Nephron progenitor cell (in vitro differentiated cells): Measurements from ENCODE around the gene CCDC107.
A peak's percentile ranks its signal among the peaks of the same experiment; 100 is the strongest.

Experiments used
- DNase-seq: peaks from one replicate; pipeline ENCODE4 v3.0.0; 2021
- H3K27ac Mint-ChIP-seq: 2 replicates; pipeline ENCODE4 v1.8.0; 2021; ENCODE audit warnings: mild to moderate bottlenecking, moderate library complexity, mixed read lengths
- H3K27me3 Mint-ChIP-seq: 2 replicates; pipeline ENCODE4 v1.8.0; 2021; ENCODE audit warnings: mild to moderate bottlenecking, low read depth, mixed read lengths; ENCODE audit not compliant: poor library complexity
- H3K36me3 Mint-ChIP-seq: 2 replicates; pipeline ENCODE4 v1.8.0; 2021; ENCODE audit warnings: low read depth, mixed read lengths
- H3K4me1 Mint-ChIP-seq: 2 replicates; pipeline ENCODE4 v1.8.0; 2021; ENCODE audit warnings: mixed read lengths
- H3K4me3 Mint-ChIP-seq: 2 replicates; pipeline ENCODE4 v1.8.0; 2021; ENCODE audit warnings: mild to moderate bottlenecking, moderate library complexity, mixed read lengths
- H3K9me3 Mint-ChIP-seq: 2 replicates; pipeline ENCODE4 v1.8.0; 2021; ENCODE audit warnings: mild to moderate bottlenecking, moderate library complexity, mixed read lengths
- TF ChIP-seq, protein P1 (sequence below): fragments of 200-600 bp; sonication (generic); IDR thresholded peaks from 2 replicates; pipeline ENCODE4 v1.5.0; 2021; ENCODE audit warnings: antibody characterized with exemption

CCDC107 gene

GRCh38 chr9:35646533-35647265, 11.4 kb upstream of the CCDC107 start:
- Mint-ChIP-seq H3K27ac (peak overlapping the region; percentile 86), H3K36me3 (peaks cover 5% of the 10 kb centered on the region), H3K9me3 (peaks cover 1% of the 10 kb centered on the region), H3K27me3 (peaks cover 3% of the 10 kb centered on the region), H3K4me1 (peaks cover 40% of the 10 kb centered on the region), H3K4me3 (peak overlapping the region; percentile 90)
- TF ChIP-seq, protein P1, sequence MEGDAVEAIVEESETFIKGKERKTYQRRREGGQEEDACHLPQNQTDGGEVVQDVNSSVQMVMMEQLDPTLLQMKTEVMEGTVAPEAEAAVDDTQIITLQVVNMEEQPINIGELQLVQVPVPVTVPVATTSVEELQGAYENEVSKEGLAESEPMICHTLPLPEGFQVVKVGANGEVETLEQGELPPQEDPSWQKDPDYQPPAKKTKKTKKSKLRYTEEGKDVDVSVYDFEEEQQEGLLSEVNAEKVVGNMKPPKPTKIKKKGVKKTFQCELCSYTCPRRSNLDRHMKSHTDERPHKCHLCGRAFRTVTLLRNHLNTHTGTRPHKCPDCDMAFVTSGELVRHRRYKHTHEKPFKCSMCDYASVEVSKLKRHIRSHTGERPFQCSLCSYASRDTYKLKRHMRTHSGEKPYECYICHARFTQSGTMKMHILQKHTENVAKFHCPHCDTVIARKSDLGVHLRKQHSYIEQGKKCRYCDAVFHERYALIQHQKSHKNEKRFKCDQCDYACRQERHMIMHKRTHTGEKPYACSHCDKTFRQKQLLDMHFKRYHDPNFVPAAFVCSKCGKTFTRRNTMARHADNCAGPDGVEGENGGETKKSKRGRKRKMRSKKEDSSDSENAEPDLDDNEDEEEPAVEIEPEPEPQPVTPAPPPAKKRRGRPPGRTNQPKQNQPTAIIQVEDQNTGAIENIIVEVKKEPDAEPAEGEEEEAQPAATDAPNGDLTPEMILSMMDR, result peak; percentile 92
- peak; percentile 97 for DNase-seq

DNA sequence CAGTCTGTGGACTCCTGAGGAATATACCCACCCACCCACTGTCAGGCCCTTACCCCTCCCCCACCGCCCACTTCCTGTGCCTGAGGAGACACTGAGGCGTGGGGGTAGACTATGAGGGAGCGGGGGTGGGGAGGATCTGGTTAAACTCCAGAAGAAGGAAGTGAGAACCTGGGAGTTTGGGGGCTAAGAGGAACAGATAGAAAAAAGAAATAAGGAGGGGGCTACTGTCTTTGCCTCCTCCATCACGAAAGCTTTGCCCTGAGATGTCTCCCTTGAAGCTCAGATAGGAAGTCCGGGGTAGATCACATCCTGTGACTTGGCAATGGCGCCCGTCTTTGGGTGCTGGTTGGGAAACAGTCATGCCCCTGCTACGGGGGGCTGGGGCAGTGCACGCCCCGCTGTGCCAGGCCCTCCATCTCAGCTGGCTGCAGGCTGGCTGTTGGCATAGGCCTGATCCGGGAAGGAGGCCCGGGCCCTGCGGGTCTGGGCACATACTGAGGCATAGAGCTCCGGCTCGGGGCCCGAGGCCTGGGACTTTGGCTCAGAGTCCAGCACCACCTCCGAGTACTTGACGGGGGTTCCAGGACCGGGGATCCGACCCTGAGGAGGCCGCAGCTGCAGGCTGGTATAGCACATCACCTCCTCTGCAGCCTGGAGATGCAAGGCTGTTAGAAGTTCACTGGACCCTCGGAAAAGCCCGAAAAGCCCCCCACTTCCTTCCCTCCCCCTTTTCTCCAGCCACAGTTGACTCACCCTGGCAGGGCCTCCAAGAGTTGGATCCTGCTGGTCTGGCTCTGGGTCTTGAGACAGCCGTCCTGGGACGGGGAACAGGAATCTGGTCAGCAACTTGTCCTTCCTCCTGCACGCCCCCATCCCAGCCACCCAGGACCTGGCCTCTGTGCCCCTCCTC, 8.4 kb upstream of the CCDC107 start:
- peaks cover 9% of the 10 kb centered on the region for H3K27me3 Mint-ChIP-seq
- DNase-seq, result no peak
- H3K4me1 Mint-ChIP-seq, result peaks cover 36% of the 10 kb centered on the region
- H3K4me3 Mint-ChIP-seq, result no peak overlapping the region
- H3K9me3 Mint-ChIP-seq, result no peaks in the 10 kb centered on the region
- TF ChIP-seq, protein P1, result no peak
- no peak overlapping the region for H3K27ac Mint-ChIP-seq
- no peaks in the 10 kb centered on the region for H3K36me3 Mint-ChIP-seq

GRCh38 chr9:35650341-35651158, 7.5 kb upstream of the CCDC107 start, which contains the start of gene SIT1:
SIT1 (minus strand) TSS chr9:35650931; CDS start chr9:35650853, 78 bp downstream.
- Mint-ChIP-seq H3K9me3 (no peaks in the 10 kb centered on the region), H3K27me3 (peaks cover 9% of the 10 kb centered on the region), H3K4me3 (no peak within 1 kb of the TSS), H3K27ac (no peak within 1 kb of the TSS), H3K36me3 (no peaks in the 10 kb centered on the region), H3K4me1 (peaks cover 34% of the 10 kb centered on the region)
- TF ChIP-seq, protein P1, result no peak
- no peak for DNase-seq

DNA sequence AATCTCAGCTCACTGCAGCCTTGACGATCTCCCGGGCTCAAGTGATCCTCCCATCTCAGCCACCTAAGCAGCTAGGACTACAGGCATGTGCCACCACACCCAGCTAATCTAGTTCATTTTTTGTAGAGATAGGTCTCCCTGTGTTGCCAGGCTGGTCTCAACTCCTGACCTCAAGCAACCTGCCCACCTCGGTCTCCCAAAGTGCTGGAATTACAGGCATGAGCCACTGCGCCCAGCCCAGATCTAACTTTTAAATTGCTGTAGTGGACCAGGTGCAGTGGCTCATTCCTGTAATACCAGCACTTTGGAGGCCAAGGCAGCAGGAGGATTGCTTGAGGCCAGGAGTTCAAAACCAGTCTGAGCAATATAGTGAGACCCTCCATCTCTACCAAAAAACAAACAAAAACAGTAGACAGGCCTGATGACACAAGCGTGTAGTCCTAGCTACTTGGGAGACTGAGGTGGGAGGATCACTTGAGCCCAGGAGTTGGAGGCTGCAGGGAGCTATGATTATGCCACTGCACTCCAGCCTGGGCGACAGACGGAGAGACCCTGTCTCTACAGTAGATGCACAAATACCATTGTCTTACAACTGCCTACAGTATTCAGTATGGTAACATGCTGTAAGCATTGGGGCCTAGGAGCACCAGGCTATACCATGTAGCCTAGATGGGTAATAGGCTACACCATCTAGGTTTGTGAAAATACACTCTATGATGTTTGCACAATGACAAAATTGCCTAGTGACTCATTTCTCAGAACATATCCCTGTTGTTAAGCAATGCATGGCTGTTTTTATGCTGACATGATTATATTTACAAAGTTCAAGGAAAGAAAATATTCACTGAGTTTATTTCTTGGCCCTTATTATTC, 5.9 kb upstream of the CCDC107 start:
- no peak overlapping the region for H3K4me3 Mint-ChIP-seq
- TF ChIP-seq, protein P1, result no peak
- DNase-seq, result no peak
- H3K4me1 Mint-ChIP-seq, result peaks cover 37% of the 10 kb centered on the region
- no peaks in the 10 kb centered on the region for H3K9me3 Mint-ChIP-seq
- H3K36me3 Mint-ChIP-seq, result no peaks in the 10 kb centered on the region
- H3K27me3 Mint-ChIP-seq, result peaks cover 12% of the 10 kb centered on the region
- no peak overlapping the region for H3K27ac Mint-ChIP-seq

- DNase-seq, result no peak
- Mint-ChIP-seq H3K27ac (no peak overlapping the region), H3K4me1 (peaks cover 34% of the 10 kb centered on the region), H3K36me3 (no peaks in the 10 kb centered on the region), H3K27me3 (peaks cover 16% of the 10 kb centered on the region), H3K4me3 (no peak overlapping the region), H3K9me3 (peaks cover 2% of the 10 kb centered on the region)
- TF ChIP-seq, protein P1, result no peak
Observed at GRCh38 chr9:35652829-35653209, 5.3 kb upstream of the CCDC107 start.
